GM18868 (cell line): ENCODE results near the gene MIPOL1.
"Not testable (repeated sequence)": the region's sequence is repeated elsewhere in the genome, so short reads cannot be mapped to it uniquely, and the experiment has no call there.

Experiments
- ATAC-seq: cut with Tn5 transposase; IDR thresholded peaks from one replicate; pipeline ENCODE4 v1.9.1; 2021; ENCODE audit warnings: mild to moderate bottlenecking, moderate library complexity; ENCODE audit not compliant: unreplicated experiment

MIPOL1 gene

GRCh38 chr14:37197421-37198272 lies at the start of gene MIPOL1:
Gene MIPOL1, plus strand, starts transcription at chr14:37197937. Its CDS starts 49,952 bp downstream, at chr14:37247889.
- ATAC-seq, result peak; percentile 77

GRCh38 chr14:37150414-37150813 lies 47.3 kb upstream of the MIPOL1 start:
- ATAC-seq, result peak; percentile 72

- ATAC-seq, result no peak
Measured at GRCh38 chr14:37153005-37153404, 44.7 kb upstream of the MIPOL1 start.

- no peak for ATAC-seq
Measured at GRCh38 chr14:37153483-37153882, 44.3 kb upstream of the MIPOL1 start.

GRCh38 chr14:37157987-37158386 lies 39.8 kb upstream of the MIPOL1 start:
- no peak for ATAC-seq

GRCh38 chr14:37162307-37162706 lies 35.4 kb upstream of the MIPOL1 start:
- ATAC-seq, result not testable (repeated sequence)

GRCh38 chr14:37165794-37166193 lies 31.9 kb upstream of the MIPOL1 start:
- ATAC-seq, result no peak

GRCh38 chr14:37167151-37168047 lies 30.3 kb upstream of the MIPOL1 start:
- no peak for ATAC-seq

GRCh38 chr14:37168721-37169120 lies 29.0 kb upstream of the MIPOL1 start:
- no peak for ATAC-seq

GRCh38 chr14:37170237-37170636 lies 27.5 kb upstream of the MIPOL1 start:
- no peak for ATAC-seq

- ATAC-seq, result no peak
Measured at GRCh38 chr14:37170993-37171392, 26.7 kb upstream of the MIPOL1 start.

- ATAC-seq, result no peak
Measured at GRCh38 chr14:37171678-37172023, 26.1 kb upstream of the MIPOL1 start.

- ATAC-seq, result no peak
Measured at GRCh38 chr14:37172024-37172869, 25.5 kb upstream of the MIPOL1 start, which contains the start of gene SLC25A21. Gene SLC25A21, minus strand, starts transcription at chr14:37172606.

GRCh38 chr14:37172936-37173614 lies 24.7 kb upstream of the MIPOL1 start:
- no peak for ATAC-seq

GRCh38 chr14:37179896-37180502 lies 17.7 kb upstream of the MIPOL1 start:
- ATAC-seq, result no peak

- ATAC-seq, result not testable (repeated sequence)
Measured at GRCh38 chr14:37180886-37181285, 16.9 kb upstream of the MIPOL1 start.

- ATAC-seq, result no peak
Measured at GRCh38 chr14:37181441-37181840, 16.3 kb upstream of the MIPOL1 start.

- not testable (repeated sequence) for ATAC-seq
Measured at GRCh38 chr14:37184520-37184919, 13.2 kb upstream of the MIPOL1 start.

- no peak for ATAC-seq
Measured at GRCh38 chr14:37185670-37186069, 12.1 kb upstream of the MIPOL1 start.

- ATAC-seq, result no peak
Measured at GRCh38 chr14:37186865-37187264, 10.9 kb upstream of the MIPOL1 start.
